Activated T-cell treated with anti-CD3 and anti-CD28 coated beads for 1 hour (primary cell): ENCODE measurements around the gene C2orf74.
"Not testable (repeated sequence)": the region's sequence is repeated elsewhere in the genome, so short reads cannot be mapped to it uniquely, and the experiment has no call there.

ENCODE experiments used
- DNase-seq: peaks from one replicate; pipeline ENCODE4 v3.0.0-alpha.2; 2020; ENCODE audit warnings: low read depth

The C2orf74 gene

GRCh38 chr2:61175036-61175435 is 13.0 kb downstream of the C2orf74 start:
- no peak for DNase-seq

- peak; percentile 93 for DNase-seq
Observed at GRCh38 chr2:61176755-61177726, 15.1 kb downstream of the C2orf74 start.

- DNase-seq = peak; percentile 17
Observed at GRCh38 chr2:61177727-61178549, 15.9 kb downstream of the C2orf74 start.

- no peak for DNase-seq
Observed at GRCh38 chr2:61178603-61179545, 16.9 kb downstream of the C2orf74 start.

GRCh38 chr2:61179701-61180639 is 18.0 kb downstream of the C2orf74 start:
- no peak for DNase-seq

GRCh38 chr2:61180686-61181085 is 18.7 kb downstream of the C2orf74 start:
- no peak for DNase-seq

- DNase-seq = no peak
Observed at GRCh38 chr2:61181382-61182058, 19.5 kb downstream of the C2orf74 start.

GRCh38 chr2:61182059-61182383 is 20.0 kb downstream of the C2orf74 start:
- no peak for DNase-seq

- DNase-seq = no peak
Observed at GRCh38 chr2:61183795-61184194, 21.8 kb downstream of the C2orf74 start.

GRCh38 chr2:61184263-61184662 is 22.3 kb downstream of the C2orf74 start:
- no peak for DNase-seq

- DNase-seq = no peak
Observed at GRCh38 chr2:61185231-61185728, 23.3 kb downstream of the C2orf74 start.

- DNase-seq = no peak
Observed at GRCh38 chr2:61187085-61187484, 25.1 kb downstream of the C2orf74 start.

GRCh38 chr2:61193670-61194561 is 31.9 kb downstream of the C2orf74 start:
- DNase-seq = no peak

GRCh38 chr2:61194646-61195045 is 32.7 kb downstream of the C2orf74 start:
- DNase-seq = not testable (repeated sequence)

- DNase-seq = no peak
Observed at GRCh38 chr2:61196671-61197070, 34.7 kb downstream of the C2orf74 start.

GRCh38 chr2:61205132-61205531 is 43.1 kb downstream of the C2orf74 start:
- no peak for DNase-seq

GRCh38 chr2:61210332-61210981 is 48.5 kb downstream of the C2orf74 start:
- DNase-seq = no peak

GRCh38 chr2:61214171-61214570 is 52.2 kb downstream of the C2orf74 start:
- no peak for DNase-seq
